A673 (cell line): ENCODE measurements around the gene IL10. TPM values are rescaled to one million over a fixed set of nuclear protein-coding genes. Genes with fewer than 3 reads are reported as not detected.

Source experiments
- BruUV-seq: library from RNA; stranded (reverse); fragments of 400-500 nt; replicated peaks from 2 replicates; lab custom pipeline; 2021; lab: Mats Ljungman, UMichigan
- CTCF ChIA-PET: fragments of 300-600 bp; sonication (Branson Sonifier 250); formaldehyde crosslinking; loops from one replicate; lab custom pipeline; 2022; ENCODE audit warnings: antibody characterized with exemption; lab: Charles Lee
- POLR2A ChIA-PET: fragments of 300-600 bp; sonication (Branson Sonifier 250); formaldehyde crosslinking; loops from one replicate; lab custom pipeline; 2022; ENCODE audit warnings: antibody characterized with exemption; ENCODE audit not compliant: low non-redundant PET; lab: Charles Lee
- DNase-seq: peaks from one replicate; pipeline ENCODE4 v3.0.0-alpha.2; 2015; ENCODE audit warnings: low spot score
- H3K27ac ChIP-seq: fragments of 200-600 bp; sonication (generic); 2 replicates; pipeline ENCODE4 v1.5.1; 2016; ENCODE audit warnings: mixed run types, low read depth, mild to moderate bottlenecking, mixed read lengths, antibody characterized with exemption, low read length; ENCODE audit not compliant: poor library complexity, severe bottlenecking
- H3K27me3 ChIP-seq: fragments of 200-600 bp; sonication (generic); replicated peaks from 2 replicates; pipeline ENCODE4 v1.6.1; 2017; ENCODE audit warnings: mixed run types, low read depth, mild to moderate bottlenecking, mixed read lengths, antibody characterized with exemption, low read length; ENCODE audit not compliant: insufficient read depth, poor library complexity
- H3K36me3 ChIP-seq: fragments of 200-600 bp; sonication (generic); 2 replicates; pipeline ENCODE4 v1.6.1; 2016; ENCODE audit warnings: mixed run types, mild to moderate bottlenecking, mixed read lengths, antibody characterized with exemption, low read length; ENCODE audit not compliant: insufficient read depth, poor library complexity, severe bottlenecking
- H3K4me1 ChIP-seq: fragments of 200-600 bp; sonication (generic); 2 replicates; pipeline ENCODE4 v1.6.1; 2017; ENCODE audit warnings: mixed run types, mild to moderate bottlenecking, mixed read lengths, antibody characterized with exemption, low read length; ENCODE audit not compliant: insufficient read depth, poor library complexity, severe bottlenecking
- H3K4me3 ChIP-seq: fragments of 200-600 bp; sonication (generic); 2 replicates; pipeline ENCODE4 v1.5.1; 2016; ENCODE audit warnings: low read depth, mixed run types, mild to moderate bottlenecking, mixed read lengths, low read length; ENCODE audit not compliant: poor library complexity, severe bottlenecking
- H3K9me3 ChIP-seq: fragments of 200-600 bp; sonication (generic); 2 replicates; pipeline ENCODE4 v1.6.1; 2016; ENCODE audit warnings: mixed run types, low read depth, mild to moderate bottlenecking, mixed read lengths, antibody characterized with exemption, low read length; ENCODE audit not compliant: poor library complexity, severe bottlenecking
- CTCF ChIP-seq: fragments of 300-800, 200-600 bp; sonication (generic); conservative IDR thresholded peaks from 2 replicates; pipeline ENCODE4 v1.5.1; 2017; ENCODE audit warnings: low read depth, mild to moderate bottlenecking, antibody characterized with exemption, low read length, moderate library complexity, mixed read lengths
- EZH2 ChIP-seq: fragments of 200-600 bp; sonication (generic); IDR thresholded peaks from 2 replicates; pipeline ENCODE4 v1.6.1; 2017; ENCODE audit warnings: borderline replicate concordance, low read depth, mild to moderate bottlenecking, mixed read lengths, antibody characterized with exemption, low read length; ENCODE audit not compliant: poor library complexity, severe bottlenecking
- intact Hi-C: fragments of 100-400 bp; cut with micrococcal nuclease; formaldehyde crosslinking; loops from one replicate; pipeline ENCODE4 v1.10.0; 2022; ENCODE audit not compliant: unreplicated experiment
- total RNA-seq: library from RNA; stranded (reverse); gene quantifications from 2 replicates; pipeline ENCODE4 v1.2.3, GENCODE V29; 2021

The IL10 gene
- total RNA-seq, 1 experiment from 2014 or later = not detected

- ChIA-PET POLR2A (no interaction called here), CTCF (interaction anchor here (0.6 kb wide), 1 partner anchor 83 kb away, joined by 4 read pairs; no protein-coding TSS in a partner anchor)
- no peak for TF ChIP-seq EZH2
- TF ChIP-seq CTCF = no peak
- H3K27ac ChIP-seq = no peak overlapping the region
- no peaks in the 10 kb centered on the region for H3K9me3 ChIP-seq
- no peaks in the 10 kb centered on the region for H3K27me3 ChIP-seq
- H3K36me3 ChIP-seq = no peaks in the 10 kb centered on the region
- H3K4me1 ChIP-seq = no peaks in the 10 kb centered on the region
- DNase-seq = no peak
- intact Hi-C loops = no loop called here
- H3K4me3 ChIP-seq = no peak overlapping the region
- no TSS peak for BruUV-seq
These were observed 26.2 kb upstream of the IL10 start for GRCh38 chr1:206798384-206798996.

GRCh38 chr1:206797534-206798383 lies 25.5 kb upstream of the IL10 start:
- H3K36me3 ChIP-seq = no peaks in the 10 kb centered on the region
- ChIA-PET POLR2A (no interaction called here), CTCF (no interaction called here)
- no peaks in the 10 kb centered on the region for H3K4me1 ChIP-seq
- no peaks in the 10 kb centered on the region for H3K9me3 ChIP-seq
- no peaks in the 10 kb centered on the region for H3K27me3 ChIP-seq
- intact Hi-C loops = no loop called here
- DNase-seq = peak; percentile 36
- TF ChIP-seq CTCF = peak; percentile 77
- TF ChIP-seq EZH2 = no peak
- H3K27ac ChIP-seq = no peak overlapping the region
- BruUV-seq = no TSS peak
- H3K4me3 ChIP-seq = no peak overlapping the region

DNA sequence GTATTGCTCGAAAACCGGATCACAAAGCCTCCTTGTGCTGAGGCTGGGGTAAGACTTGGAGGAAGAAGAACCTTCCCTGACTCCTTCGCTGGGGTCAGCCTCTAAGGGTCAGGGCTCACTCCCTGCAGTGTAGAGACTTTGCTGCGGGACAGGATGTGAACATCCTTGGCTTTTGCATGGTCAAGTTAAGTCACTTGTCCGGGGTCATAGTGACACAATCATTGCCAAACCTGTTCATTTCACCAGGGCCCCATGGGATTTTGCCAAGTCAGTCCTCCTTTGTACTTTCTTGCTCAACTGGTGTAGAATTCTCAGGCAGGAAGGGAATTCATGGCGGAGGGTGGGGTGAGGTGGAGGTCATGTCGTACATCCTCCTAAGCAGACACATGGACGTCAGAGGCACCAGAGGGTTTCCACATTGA lies 24.7 kb upstream of the IL10 start:
- DNase-seq = no peak
- no peaks in the 10 kb centered on the region for H3K27me3 ChIP-seq
- H3K36me3 ChIP-seq = no peaks in the 10 kb centered on the region
- intact Hi-C loops = no loop called here
- CTCF ChIA-PET = no interaction called here
- H3K4me3 ChIP-seq = no peak overlapping the region
- TF ChIP-seq CTCF (no peak), EZH2 (no peak)
- no peaks in the 10 kb centered on the region for H3K9me3 ChIP-seq
- no peak overlapping the region for H3K27ac ChIP-seq
- POLR2A ChIA-PET = no interaction called here
- no TSS peak for BruUV-seq
- H3K4me1 ChIP-seq = no peaks in the 10 kb centered on the region
